HCT116 (cell line): ENCODE measurements around the gene IQCC. TPM values are rescaled to one million over a fixed set of nuclear protein-coding genes. Genes with fewer than 3 reads are reported as not detected.

Experiments used
- ATAC-seq: fragments of 200-7000 bp; cut with Tn5 transposase; 2 replicates; pipeline ENCODE4 v1.9.1; 2020; ENCODE audit warnings: mild to moderate bottlenecking, moderate library complexity
- BruUV-seq: library from RNA; stranded (reverse); fragments of 400-500 nt; replicated peaks from 2 replicates; lab custom pipeline; 2021; lab: Mats Ljungman, UMichigan
- CTCF ChIA-PET: fragments of 300-600 bp; sonication (Branson Sonifier 250); formaldehyde crosslinking; loops from one replicate; lab custom pipeline; 2021; ENCODE audit warnings: antibody characterized with exemption; lab: Charles Lee
- POLR2A ChIA-PET: fragments of 300-600, 350-600 bp; sonication (Branson Sonifier 250); formaldehyde crosslinking; loops from one replicate; lab custom pipeline; 2021; ENCODE audit warnings: antibody characterized with exemption; lab: Charles Lee
- RAD21 ChIA-PET, 2 experiments: fragments of 300-600 bp; sonication (Branson Sonifier 250); formaldehyde crosslinking; loops; one replicate each; lab custom pipeline; 2023; ENCODE audit warnings: low total read pairs in 2 of 2; ENCODE audit not compliant: uncharacterized antibody in 2 of 2, unreplicated experiment in 2 of 2, low non-redundant PET in 1 of 2; lab: Charles Lee
- DNase-seq: peaks from one replicate; pipeline ENCODE4 v3.0.0-alpha.2; 2010; ENCODE audit warnings: low read depth, low spot score
- H2AFZ ChIP-seq: fragments of 200-600 bp; shearing (Covaris generic), sonication (generic); 2 replicates; pipeline ENCODE4 v1.6.1; 2017; ENCODE audit warnings: low read depth, mixed run types, mixed read lengths, antibody characterized with exemption, low read length; ENCODE audit not compliant: poor library complexity, severe bottlenecking
- H3K27ac ChIP-seq: 2 replicates; pipeline ENCODE4 v1.5.1; 2012; ENCODE audit warnings: low read depth, low read length
- H3K27me3 ChIP-seq: fragments of 200-600 bp; sonication (generic); 2 replicates; pipeline ENCODE4 v1.6.1; 2016; ENCODE audit warnings: mixed run types, low read length, mixed read lengths; ENCODE audit not compliant: insufficient read depth
- H3K36me3 ChIP-seq, 2 experiments: fragments of 200-500 bp in 1 of 2; fragments of 200-600 bp in 1 of 2; sonication (Bioruptor generic) in 1 of 2; sonication (generic) in 1 of 2; 2 replicates each; pipeline versions ENCODE4 v1.5.1 to v1.6.1; 2014 to 2016; ENCODE audit warnings: low read length in 2 of 2, inconsistent platforms in 1 of 2, mixed read lengths in 1 of 2, mixed run types in 1 of 2; ENCODE audit not compliant: insufficient read depth in 2 of 2, control insufficient read depth in 1 of 2
- H3K4me1 ChIP-seq, 2 experiments: fragments of 200-600 bp in 1 of 2; sonication (generic) in 1 of 2; 2 replicates each; pipeline versions ENCODE4 v1.5.1 to v1.6.1; 2012 to 2017; ENCODE audit warnings: low read length in 2 of 2, inconsistent platforms in 1 of 2, mild to moderate bottlenecking in 1 of 2, mixed read lengths in 1 of 2, mixed run types in 1 of 2, moderate library complexity in 1 of 2; ENCODE audit not compliant: insufficient read depth in 2 of 2, control insufficient read depth in 1 of 2
- H3K4me2 ChIP-seq: fragments of 200-600 bp; sonication (generic); 2 replicates; pipeline ENCODE4 v1.6.1; 2017; ENCODE audit warnings: mixed run types, low read length, mixed read lengths
- H3K4me3 ChIP-seq, 2 experiments: fragments of 200-600 bp in 1 of 2; sonication (generic) in 1 of 2; replicated peaks in 1 of 2; 2 replicates each; pipeline ENCODE4 v1.5.1; 2011 to 2016; ENCODE audit warnings: low read length in 2 of 2, control low read depth in 1 of 2, low read depth in 1 of 2, mild to moderate bottlenecking in 1 of 2, mixed read lengths in 1 of 2, mixed run types in 1 of 2
- H3K79me2 ChIP-seq: fragments of 200-600 bp; sonication (generic); 2 replicates; pipeline ENCODE4 v1.6.1; 2017; ENCODE audit warnings: mild to moderate bottlenecking, mixed run types, low read length, moderate library complexity, mixed read lengths; ENCODE audit not compliant: insufficient read depth
- H3K9ac ChIP-seq: fragments of 200-600 bp; sonication (generic); 2 replicates; pipeline ENCODE4 v1.6.1; 2016; ENCODE audit warnings: low read length, mixed read lengths
- H3K9me2 ChIP-seq: fragments of 200-600 bp; sonication (generic), shearing (Covaris generic); 2 replicates; pipeline ENCODE4 v1.6.1; 2017; ENCODE audit warnings: mixed run types, mild to moderate bottlenecking, moderate library complexity; ENCODE audit not compliant: insufficient read depth
- H3K9me3 ChIP-seq, 2 experiments: fragments of 200-500 bp in 1 of 2; fragments of 200-600 bp in 1 of 2; sonication (Bioruptor generic) in 1 of 2; sonication (generic) in 1 of 2; 2 replicates each; pipeline ENCODE4 v1.6.1; 2014 to 2017; ENCODE audit warnings: low read length in 2 of 2, mixed read lengths in 2 of 2, inconsistent platforms in 1 of 2, low read depth in 1 of 2, mild to moderate bottlenecking in 1 of 2, mixed run types in 1 of 2, moderate library complexity in 1 of 2; ENCODE audit not compliant: control insufficient read depth in 1 of 2, insufficient read depth in 1 of 2
- H4K20me1 ChIP-seq: fragments of 200-600 bp; sonication (generic), shearing (Covaris generic); 2 replicates; pipeline ENCODE4 v1.6.1; 2017; ENCODE audit warnings: mixed run types, mild to moderate bottlenecking, moderate library complexity; ENCODE audit not compliant: insufficient read depth
- ATF3 ChIP-seq: IDR thresholded peaks from 2 replicates; pipeline ENCODE4 v1.6.1; 2012
- CEBPB ChIP-seq: IDR thresholded peaks from 2 replicates; pipeline ENCODE4 v1.6.1; 2012; ENCODE audit warnings: low read depth
- CTCF ChIP-seq, 3 experiments: fragments of 200-600 bp in 1 of 3; sonication (generic) in 1 of 3; IDR thresholded peaks in 2 of 3; conservative IDR thresholded peaks in 1 of 3; 2 replicates each; pipeline ENCODE4 v1.5.1; 2012 to 2017; ENCODE audit warnings: low read depth in 2 of 3, low read length in 2 of 3, antibody characterized with exemption in 1 of 3, borderline replicate concordance in 1 of 3, control low read depth in 1 of 3, mild to moderate bottlenecking in 1 of 3, mixed read lengths in 1 of 3, mixed run types in 1 of 3, moderate library complexity in 1 of 3; ENCODE audit not compliant: insufficient read depth in 1 of 3
- EGR1 ChIP-seq: IDR thresholded peaks from 2 replicates; pipeline ENCODE4 v1.6.1; 2012; ENCODE audit warnings: low read depth
- ELF1 ChIP-seq: IDR thresholded peaks from 2 replicates; pipeline ENCODE4 v1.6.1; 2012; ENCODE audit warnings: low read depth, borderline replicate concordance
- EZH2 ChIP-seq: fragments of 200-600 bp; sonication (generic); IDR thresholded peaks from 2 replicates; pipeline ENCODE4 v1.6.1; 2017; ENCODE audit warnings: antibody characterized with exemption, mixed run types
- MAX ChIP-seq: IDR thresholded peaks from 2 replicates; pipeline ENCODE4 v1.6.1; 2012
- POLR2AphosphoS5 ChIP-seq: IDR thresholded peaks from 2 replicates; pipeline ENCODE4 v1.6.1; 2011; ENCODE audit warnings: mild to moderate bottlenecking, low read depth, low read length, moderate library complexity
- REST ChIP-seq: IDR thresholded peaks from 2 replicates; pipeline ENCODE4 v1.6.1; 2012; ENCODE audit warnings: low read depth
- SP1 ChIP-seq: IDR thresholded peaks from 2 replicates; pipeline ENCODE4 v1.6.1; 2012; ENCODE audit warnings: low read depth
- SRF ChIP-seq: IDR thresholded peaks from 2 replicates; pipeline ENCODE4 v1.6.1; 2012; ENCODE audit warnings: low read depth
- TCF7L2 ChIP-seq: IDR thresholded peaks from 2 replicates; pipeline ENCODE4 v1.7.0; 2011; ENCODE audit warnings: borderline replicate concordance, inconsistent platforms; ENCODE audit not compliant: insufficient read depth, insufficient read length; ENCODE audit errors: extremely low read depth
- YY1 ChIP-seq: IDR thresholded peaks from 2 replicates; pipeline ENCODE4 v1.6.1; 2011; ENCODE audit warnings: low read length, low read depth, moderate library complexity, mild to moderate bottlenecking; ENCODE audit not compliant: insufficient replicate concordance; ENCODE audit errors: extremely low read depth
- ZBTB33 ChIP-seq: IDR thresholded peaks from 2 replicates; pipeline ENCODE4 v1.6.1; 2011; ENCODE audit warnings: mild to moderate bottlenecking, low read length, moderate library complexity; ENCODE audit not compliant: insufficient replicate concordance; ENCODE audit errors: extremely low read depth
- ZFX ChIP-seq: fragments of 450-650 bp; IDR thresholded peaks from 2 replicates; pipeline ENCODE4 v1.6.1; 2017
- ZNF274 ChIP-seq: fragments of 200-500 bp; sonication (Bioruptor generic); IDR thresholded peaks from 2 replicates; pipeline ENCODE4 v1.6.1; 2014; ENCODE audit warnings: mild to moderate bottlenecking, low read depth, low read length, inconsistent platforms
- intact Hi-C: fragments of 100-400 bp; cut with micrococcal nuclease; formaldehyde crosslinking; loops from 2 replicates; pipeline ENCODE4 v1.10.0; 2022
- total RNA-seq: library from RNA; stranded (reverse); gene quantifications from one replicate; pipeline ENCODE4 v1.2.1, GENCODE V29; 2021; ENCODE audit not compliant: unreplicated experiment

IQCC gene
- total RNA-seq, 1 experiment from 2014 or later: 4.7 TPM

GRCh38 chr1:32231843-32232432, 26.5 kb downstream of the IQCC start:
- no TSS peak for BruUV-seq
- Histone ChIP-seq H3K36me3 (peaks cover 32 to 33% of the 10 kb centered on the region in 2 experiments), H3K4me3 (no peak overlapping the region), H4K20me1 (no peaks in the 10 kb centered on the region), H3K4me1 (peaks cover 5 to 12% of the 10 kb centered on the region in 2 experiments), H3K27me3 (no peaks in the 10 kb centered on the region), H3K9ac (no peak overlapping the region), H2AFZ (no peak overlapping the region), H3K4me2 (no peak overlapping the region), H3K79me2 (peaks cover 15% of the 10 kb centered on the region), H3K9me3 (no peaks in the 10 kb centered on the region), H3K9me2 (no peaks in the 10 kb centered on the region), H3K27ac (peak overlapping the region; percentile 7; the same call in 1 of the 2 replicates)
- CTCF ChIA-PET: interaction anchor here (0.8 kb wide), 1 partner anchor 16 kb away, joined by 3 read pairs; no protein-coding TSS in a partner anchor
- RAD21 ChIA-PET: no interaction called here
- no peak for DNase-seq
- TF ChIP-seq REST (no peak), EGR1 (no peak), EZH2 (no peak), ZBTB33 (no peak), CEBPB (no peak), TCF7L2 (no peak), SRF (no peak), ELF1 (no peak), POLR2AphosphoS5 (no peak), SP1 (no peak), ATF3 (no peak), CTCF (IDR thresholded peaks at IDR 0.05 in 2 of 3, conservative IDR thresholded peaks at IDR 0.05 in 1 of 3; ENCODE audit: borderline replicate concordance in 1 of 3, insufficient read depth in 1 of 3, low read depth in 2 of 3, low read length in 2 of 3) (no peak), ZNF274 (no peak), MAX (no peak), ZFX (no peak), YY1 (no peak)
- POLR2A ChIA-PET: no interaction called here
- intact Hi-C loops: no loop called here
- peak; percentile 21; the same call in 1 of the 2 replicates for ATAC-seq
